HepG2 (cell line): ENCODE results near the gene UCN2. TPM values are rescaled to one million over a fixed set of nuclear protein-coding genes. Genes with fewer than 3 reads are reported as not detected.

Experiments
- CCDC6 ChIP-seq: sonication (generic); formaldehyde crosslinking; IDR thresholded peaks from 2 replicates; pipeline ENCODE4 v1.8.1; 2022; ENCODE audit warnings: mild to moderate bottlenecking, missing genetic modification reagents, moderate library complexity
- DMAP1 ChIP-seq: IDR thresholded peaks from 2 replicates; pipeline ENCODE4 v1.6.1; 2016
- FUBP1 ChIP-seq: sonication (generic); formaldehyde crosslinking; IDR thresholded peaks from 2 replicates; pipeline ENCODE4 v1.5.1; 2020; ENCODE audit warnings: missing genetic modification reagents, mild to moderate bottlenecking, borderline replicate concordance
- NR2F6 ChIP-seq, 2 experiments: IDR thresholded peaks; 2 replicates each; pipeline ENCODE4 v1.6.1; 2016; ENCODE audit warnings: antibody characterized with exemption in 1 of 2, mild to moderate bottlenecking in 1 of 2
- PHF20 ChIP-seq: sonication (generic); formaldehyde crosslinking; IDR thresholded peaks from 2 replicates; pipeline ENCODE4 v1.5.0; 2020; ENCODE audit warnings: mild to moderate bottlenecking, missing genetic modification reagents
- PLRG1 ChIP-seq: fragments of 450-650 bp; conservative IDR thresholded peaks from 2 replicates; pipeline ENCODE4 v1.6.1; 2016
- ZBED4 ChIP-seq: sonication (generic); formaldehyde crosslinking; IDR thresholded peaks from 2 replicates; pipeline ENCODE4 v1.4.0; 2020; ENCODE audit warnings: missing genetic modification reagents, borderline replicate concordance
- ZNF460 ChIP-seq: sonication (generic); formaldehyde crosslinking; IDR thresholded peaks from 2 replicates; pipeline ENCODE4 v1.5.1; 2020; ENCODE audit warnings: missing genetic modification reagents, mild to moderate bottlenecking, borderline replicate concordance
- polyA plus RNA-seq, 8 experiments: library from polyadenylated mRNA; depleted of rRNA in 3 of 8; stranded (reverse) in 7 of 8; unstranded in 1 of 8; fragments of >200 nt; fragmentation: Illumina TruSeq in 4 of 8; extraction: Trizol in 4 of 8; gene quantifications; 2 replicates each; pipeline versions ENCODE4 v1.2.1 to v1.2.3, GENCODE V29; 2011 to 2016; ENCODE audit warnings: low read depth in 4 of 8, missing spikeins in 1 of 8, mixed read lengths in 1 of 8; ENCODE audit not compliant: insufficient read depth in 1 of 8
- total RNA-seq, 5 experiments: library from RNA; depleted of rRNA; stranded (reverse); fragments of >200 nt; fragmentation: Illumina TruSeq; extraction: Trizol; gene quantifications; 2 replicates each; pipeline ENCODE4 v1.2.3, GENCODE V29; 2016; ENCODE audit warnings: low read depth in 1 of 5
- TF ChIP-seq, protein P1 (sequence below): sonication (generic); formaldehyde crosslinking; IDR thresholded peaks from 2 replicates; pipeline ENCODE4 v1.5.0; 2020; ENCODE audit warnings: mild to moderate bottlenecking, missing genetic modification reagents, borderline replicate concordance
- TF ChIP-seq, protein P2 (sequence below): sonication (generic); formaldehyde crosslinking; IDR thresholded peaks from 2 replicates; pipeline ENCODE4 v1.5.1; 2020; ENCODE audit warnings: mild to moderate bottlenecking, missing genetic modification reagents, borderline replicate concordance
- TF ChIP-seq, protein P3 (sequence below): sonication (generic); formaldehyde crosslinking; conservative IDR thresholded peaks from 2 replicates; pipeline ENCODE4 v1.8.1; 2023; ENCODE audit warnings: missing genetic modification reagents

Gene UCN2
- total and polyA plus RNA-seq, 2 of the 13 experiments (the other 11 are each of a cell fraction or from before 2014, with no cell fraction given) = 0.07 to 1.5 TPM

- TF ChIP-seq, protein P1, sequence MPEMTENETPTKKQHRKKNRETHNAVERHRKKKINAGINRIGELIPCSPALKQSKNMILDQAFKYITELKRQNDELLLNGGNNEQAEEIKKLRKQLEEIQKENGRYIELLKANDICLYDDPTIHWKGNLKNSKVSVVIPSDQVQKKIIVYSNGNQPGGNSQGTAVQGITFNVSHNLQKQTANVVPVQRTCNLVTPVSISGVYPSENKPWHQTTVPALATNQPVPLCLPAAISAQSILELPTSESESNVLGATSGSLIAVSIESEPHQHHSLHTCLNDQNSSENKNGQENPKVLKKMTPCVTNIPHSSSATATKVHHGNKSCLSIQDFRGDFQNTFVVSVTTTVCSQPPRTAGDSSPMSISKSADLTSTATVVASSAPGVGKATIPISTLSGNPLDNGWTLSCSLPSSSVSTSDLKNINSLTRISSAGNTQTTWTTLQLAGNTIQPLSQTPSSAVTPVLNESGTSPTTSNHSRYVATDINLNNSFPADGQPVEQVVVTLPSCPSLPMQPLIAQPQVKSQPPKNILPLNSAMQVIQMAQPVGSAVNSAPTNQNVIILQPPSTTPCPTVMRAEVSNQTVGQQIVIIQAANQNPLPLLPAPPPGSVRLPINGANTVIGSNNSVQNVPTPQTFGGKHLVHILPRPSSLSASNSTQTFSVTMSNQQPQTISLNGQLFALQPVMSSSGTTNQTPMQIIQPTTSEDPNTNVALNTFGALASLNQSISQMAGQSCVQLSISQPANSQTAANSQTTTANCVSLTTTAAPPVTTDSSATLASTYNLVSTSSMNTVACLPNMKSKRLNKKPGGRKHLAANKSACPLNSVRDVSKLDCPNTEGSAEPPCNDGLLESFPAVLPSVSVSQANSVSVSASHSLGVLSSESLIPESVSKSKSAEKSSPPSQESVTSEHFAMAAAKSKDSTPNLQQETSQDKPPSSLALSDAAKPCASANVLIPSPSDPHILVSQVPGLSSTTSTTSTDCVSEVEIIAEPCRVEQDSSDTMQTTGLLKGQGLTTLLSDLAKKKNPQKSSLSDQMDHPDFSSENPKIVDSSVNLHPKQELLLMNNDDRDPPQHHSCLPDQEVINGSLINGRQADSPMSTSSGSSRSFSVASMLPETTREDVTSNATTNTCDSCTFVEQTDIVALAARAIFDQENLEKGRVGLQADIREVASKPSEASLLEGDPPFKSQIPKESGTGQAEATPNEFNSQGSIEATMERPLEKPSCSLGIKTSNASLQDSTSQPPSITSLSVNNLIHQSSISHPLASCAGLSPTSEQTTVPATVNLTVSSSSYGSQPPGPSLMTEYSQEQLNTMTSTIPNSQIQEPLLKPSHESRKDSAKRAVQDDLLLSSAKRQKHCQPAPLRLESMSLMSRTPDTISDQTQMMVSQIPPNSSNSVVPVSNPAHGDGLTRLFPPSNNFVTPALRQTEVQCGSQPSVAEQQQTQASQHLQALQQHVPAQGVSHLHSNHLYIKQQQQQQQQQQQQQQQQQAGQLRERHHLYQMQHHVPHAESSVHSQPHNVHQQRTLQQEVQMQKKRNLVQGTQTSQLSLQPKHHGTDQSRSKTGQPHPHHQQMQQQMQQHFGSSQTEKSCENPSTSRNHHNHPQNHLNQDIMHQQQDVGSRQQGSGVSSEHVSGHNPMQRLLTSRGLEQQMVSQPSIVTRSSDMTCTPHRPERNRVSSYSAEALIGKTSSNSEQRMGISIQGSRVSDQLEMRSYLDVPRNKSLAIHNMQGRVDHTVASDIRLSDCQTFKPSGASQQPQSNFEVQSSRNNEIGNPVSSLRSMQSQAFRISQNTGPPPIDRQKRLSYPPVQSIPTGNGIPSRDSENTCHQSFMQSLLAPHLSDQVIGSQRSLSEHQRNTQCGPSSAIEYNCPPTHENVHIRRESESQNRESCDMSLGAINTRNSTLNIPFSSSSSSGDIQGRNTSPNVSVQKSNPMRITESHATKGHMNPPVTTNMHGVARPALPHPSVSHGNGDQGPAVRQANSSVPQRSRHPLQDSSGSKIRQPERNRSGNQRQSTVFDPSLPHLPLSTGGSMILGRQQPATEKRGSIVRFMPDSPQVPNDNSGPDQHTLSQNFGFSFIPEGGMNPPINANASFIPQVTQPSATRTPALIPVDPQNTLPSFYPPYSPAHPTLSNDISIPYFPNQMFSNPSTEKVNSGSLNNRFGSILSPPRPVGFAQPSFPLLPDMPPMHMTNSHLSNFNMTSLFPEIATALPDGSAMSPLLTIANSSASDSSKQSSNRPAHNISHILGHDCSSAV (CRISPR knock-in tag) = no peak
- TF ChIP-seq, protein P2, sequence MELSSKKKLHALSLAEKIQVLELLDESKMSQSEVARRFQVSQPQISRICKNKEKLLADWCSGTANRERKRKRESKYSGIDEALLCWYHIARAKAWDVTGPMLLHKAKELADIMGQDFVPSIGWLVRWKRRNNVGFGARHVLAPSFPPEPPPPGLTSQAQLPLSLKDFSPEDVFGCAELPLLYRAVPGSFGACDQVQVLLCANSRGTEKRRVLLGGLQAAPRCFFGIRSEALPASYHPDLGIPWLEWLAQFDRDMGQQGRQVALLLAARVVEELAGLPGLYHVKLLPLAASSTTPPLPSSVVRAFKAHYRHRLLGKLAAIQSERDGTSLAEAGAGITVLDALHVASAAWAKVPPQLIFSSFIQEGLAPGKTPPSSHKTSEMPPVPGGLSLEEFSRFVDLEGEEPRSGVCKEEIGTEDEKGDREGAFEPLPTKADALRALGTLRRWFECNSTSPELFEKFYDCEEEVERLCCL (CRISPR knock-in tag) = no peak
- TF ChIP-seq CCDC6 (no peak), ZNF460 (CRISPR knock-in tag) (peak; percentile 68), ZBED4 (CRISPR knock-in tag) (no peak), FUBP1 (no peak), PLRG1 (no peak), PHF20 (CRISPR knock-in tag) (no peak), DMAP1 (CRISPR knock-in tag) (no peak), NR2F6 (IDR thresholded peaks at IDR 0.05) (0 out of 2 replicates have a peak, but pooled peaks have one; percentile 19), NR2F6 (CRISPR knock-in tag; IDR thresholded peaks at IDR 0.05) (no peak)
- TF ChIP-seq, protein P3, sequence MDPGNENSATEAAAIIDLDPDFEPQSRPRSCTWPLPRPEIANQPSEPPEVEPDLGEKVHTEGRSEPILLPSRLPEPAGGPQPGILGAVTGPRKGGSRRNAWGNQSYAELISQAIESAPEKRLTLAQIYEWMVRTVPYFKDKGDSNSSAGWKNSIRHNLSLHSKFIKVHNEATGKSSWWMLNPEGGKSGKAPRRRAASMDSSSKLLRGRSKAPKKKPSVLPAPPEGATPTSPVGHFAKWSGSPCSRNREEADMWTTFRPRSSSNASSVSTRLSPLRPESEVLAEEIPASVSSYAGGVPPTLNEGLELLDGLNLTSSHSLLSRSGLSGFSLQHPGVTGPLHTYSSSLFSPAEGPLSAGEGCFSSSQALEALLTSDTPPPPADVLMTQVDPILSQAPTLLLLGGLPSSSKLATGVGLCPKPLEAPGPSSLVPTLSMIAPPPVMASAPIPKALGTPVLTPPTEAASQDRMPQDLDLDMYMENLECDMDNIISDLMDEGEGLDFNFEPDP (CRISPR knock-in tag) = no peak
Measured at GRCh38 chr3:48555231-48555948, 8.2 kb downstream of the UCN2 start (continued).
